Gastroesophageal sphincter (tissue), 4 donors: ENCODE measurements around the gene RAE1. TPM values are rescaled to one million over a fixed set of nuclear protein-coding genes. Genes with fewer than 3 reads are reported as not detected.

Experiments used
- ATAC-seq: fragments of 150-250 bp; one replicate; pipeline ENCODE4 v1.9.1; 2016; ENCODE audit warnings: mild to moderate bottlenecking, moderate library complexity
- H3K27ac ChIP-seq, 4 donors: fragments of 200-600 bp; sonication (generic) in 3 of 4; 1 replicate in 3 of 4; 2 replicates in 1 of 4; pipeline ENCODE4 v1.5.1; 2016 to 2019
- H3K27me3 ChIP-seq: fragments of 200-600 bp; sonication (generic); one replicate; pipeline ENCODE4 v1.5.1; 2019
- H3K36me3 ChIP-seq, 2 donors: fragments of 200-600 bp; sonication (generic); one replicate each; pipeline ENCODE4 v1.5.1; 2019; ENCODE audit warnings: control low read depth in 1 of 2
- H3K4me1 ChIP-seq, 3 donors: fragments of 200-600 bp; sonication (generic); 1 replicate in 2 of 3; 2 replicates in 1 of 3; pipeline ENCODE4 v1.5.1; 2016 to 2019; ENCODE audit warnings: control low read depth in 2 of 3
- H3K4me3 ChIP-seq, 2 donors: fragments of 200-600 bp; sonication (generic); one replicate each; pipeline ENCODE4 v1.5.1; 2019; ENCODE audit warnings: mild to moderate bottlenecking in 1 of 2, moderate library complexity in 1 of 2
- H3K9me3 ChIP-seq, 3 donors: fragments of 200-600 bp; sonication (generic); one replicate each; pipeline ENCODE4 v1.5.1; 2017 to 2019; ENCODE audit warnings: control low read depth in 2 of 3
- EP300 ChIP-seq: sonication (generic); formaldehyde crosslinking; IDR thresholded peaks from one replicate; pipeline ENCODE4 v1.6.1; 2017; ENCODE audit warnings: antibody characterized with exemption, mild to moderate bottlenecking
- POLR2A ChIP-seq, 2 donors: fragments of 450-650 bp; IDR thresholded peaks; one replicate each; pipeline ENCODE4 v1.6.1; 2017; ENCODE audit warnings: antibody characterized with exemption in 2 of 2, mild to moderate bottlenecking in 2 of 2, moderate library complexity in 1 of 2
- POLR2AphosphoS5 ChIP-seq: sonication (generic); formaldehyde crosslinking; IDR thresholded peaks from one replicate; pipeline ENCODE4 v1.6.1; 2017; ENCODE audit warnings: antibody characterized with exemption
- WGBS, 2 donors: methylation state at CpG; one replicate each; pipeline ENCODE4 v1.1.5; 2018; ENCODE audit warnings: low coverage in 1 of 2; 5-methylcytosine and 5-hydroxymethylcytosine counted together
- total RNA-seq, 4 donors: library from RNA; depleted of rRNA; stranded (reverse); fragments of >200 nt; gene quantifications; one replicate each; pipeline ENCODE4 v1.1.0, GENCODE V29; 2016
- TF ChIP-seq, protein P1 (sequence below), 4 experiments: fragments of 200-600 bp in 2 of 4; fragments of 450-650 bp in 2 of 4; sonication (generic) in 1 of 4; IDR thresholded peaks; one replicate each; pipeline ENCODE4 v1.5.1; 2017 to 2019; ENCODE audit warnings: antibody characterized with exemption in 4 of 4, mild to moderate bottlenecking in 2 of 4, moderate library complexity in 2 of 4

Gene RAE1
- total RNA-seq, 4 donors from 2014 or later: 16.5 to 30.4 (median 25.1) TPM

DNA sequence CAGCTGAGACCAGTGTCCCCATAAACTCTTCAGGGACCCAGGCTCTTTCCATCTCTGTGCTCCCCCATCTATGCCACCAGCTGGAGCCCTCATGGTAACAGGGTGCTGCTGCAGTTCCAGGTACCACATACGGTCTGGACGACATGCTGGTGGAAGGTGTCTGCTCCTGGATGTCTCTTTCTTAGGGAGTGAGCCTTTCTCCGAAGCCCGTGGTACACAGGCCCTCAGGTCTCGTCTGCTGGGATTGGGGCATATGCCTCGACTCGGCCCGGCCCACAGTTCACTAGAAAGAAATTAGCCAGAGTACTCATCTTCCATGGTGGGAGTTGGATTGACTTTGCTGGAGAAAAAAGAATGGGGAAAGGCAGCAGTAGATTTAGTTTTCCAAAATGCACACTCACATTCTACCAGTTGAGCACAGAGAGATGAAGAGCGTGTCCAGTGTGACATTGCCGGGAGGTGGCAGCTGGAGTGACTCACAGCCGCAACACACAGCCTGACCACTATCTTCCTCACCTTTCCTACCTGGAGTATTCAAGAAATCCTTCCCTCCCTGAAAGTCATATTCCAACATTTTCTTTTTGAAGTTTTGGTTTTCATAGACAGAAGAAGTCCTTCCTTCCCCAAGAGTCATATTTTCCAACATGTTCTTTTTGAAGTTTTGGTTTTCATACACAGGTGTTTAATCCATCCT lies 40.1 kb upstream of the RAE1 start:
- peaks cover 22% of the 10 kb centered on the region for H3K27me3 ChIP-seq
- no peaks in the 10 kb centered on the region for H3K9me3 ChIP-seq
- H3K36me3 ChIP-seq: no peaks in the 10 kb centered on the region
- no peak for ATAC-seq
- TF ChIP-seq EP300 (no peak), POLR2AphosphoS5 (no peak), POLR2A (IDR thresholded peaks at IDR 0.05) (no peak)
- TF ChIP-seq, protein P1, sequence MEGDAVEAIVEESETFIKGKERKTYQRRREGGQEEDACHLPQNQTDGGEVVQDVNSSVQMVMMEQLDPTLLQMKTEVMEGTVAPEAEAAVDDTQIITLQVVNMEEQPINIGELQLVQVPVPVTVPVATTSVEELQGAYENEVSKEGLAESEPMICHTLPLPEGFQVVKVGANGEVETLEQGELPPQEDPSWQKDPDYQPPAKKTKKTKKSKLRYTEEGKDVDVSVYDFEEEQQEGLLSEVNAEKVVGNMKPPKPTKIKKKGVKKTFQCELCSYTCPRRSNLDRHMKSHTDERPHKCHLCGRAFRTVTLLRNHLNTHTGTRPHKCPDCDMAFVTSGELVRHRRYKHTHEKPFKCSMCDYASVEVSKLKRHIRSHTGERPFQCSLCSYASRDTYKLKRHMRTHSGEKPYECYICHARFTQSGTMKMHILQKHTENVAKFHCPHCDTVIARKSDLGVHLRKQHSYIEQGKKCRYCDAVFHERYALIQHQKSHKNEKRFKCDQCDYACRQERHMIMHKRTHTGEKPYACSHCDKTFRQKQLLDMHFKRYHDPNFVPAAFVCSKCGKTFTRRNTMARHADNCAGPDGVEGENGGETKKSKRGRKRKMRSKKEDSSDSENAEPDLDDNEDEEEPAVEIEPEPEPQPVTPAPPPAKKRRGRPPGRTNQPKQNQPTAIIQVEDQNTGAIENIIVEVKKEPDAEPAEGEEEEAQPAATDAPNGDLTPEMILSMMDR (IDR thresholded peaks at IDR 0.05): no peak
- no peak overlapping the region for H3K27ac ChIP-seq
- 97% methylated on average over 3 to 6 of the region's 11 CpGs for WGBS, 2 donors
- no peak overlapping the region for H3K4me3 ChIP-seq
- no peaks in the 10 kb centered on the region for H3K4me1 ChIP-seq

DNA sequence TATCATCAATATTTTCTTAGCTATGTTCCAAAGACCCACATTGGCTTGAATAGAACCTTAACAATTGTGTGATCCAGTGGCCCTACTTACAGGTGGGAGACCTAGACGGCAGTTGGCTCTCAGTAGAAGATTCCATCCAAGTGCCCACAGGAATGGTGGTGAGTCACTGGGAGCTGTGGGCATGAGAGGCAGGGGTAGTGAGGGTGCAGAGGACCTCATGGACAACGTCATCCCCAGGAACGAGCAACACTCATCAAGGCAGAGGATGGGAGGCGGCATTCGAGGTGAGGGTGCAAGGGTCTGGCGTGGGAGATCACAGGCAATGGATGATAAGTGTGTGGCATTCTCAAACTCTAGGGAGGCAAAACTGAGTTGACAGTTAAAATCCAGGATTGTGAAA lies 38.9 kb upstream of the RAE1 start:
- WGBS, 2 donors: 71 to 90% methylated on average over 1 to 5 of the region's 6 CpGs

DNA sequence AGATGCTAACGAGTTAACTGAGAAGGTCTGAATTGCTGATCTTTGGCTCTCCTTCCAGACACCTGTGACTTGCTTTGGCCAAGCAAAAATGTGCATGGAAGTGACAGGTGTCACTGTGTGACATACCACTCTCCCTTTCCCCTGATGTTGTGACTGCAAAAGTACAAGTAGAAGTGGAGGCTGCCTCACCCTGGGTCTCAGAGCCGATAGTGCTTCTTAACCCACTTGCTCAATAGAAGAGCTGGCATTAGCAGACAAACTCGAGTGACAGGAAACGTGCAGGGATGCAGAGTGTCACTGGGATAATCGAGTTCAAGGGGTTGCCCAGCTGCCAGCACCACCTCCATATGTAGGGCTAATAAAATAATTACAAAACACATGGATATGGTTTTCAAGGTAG lies 37.8 kb upstream of the RAE1 start:
- TF ChIP-seq EP300 (no peak), POLR2A (IDR thresholded peaks at IDR 0.05) (no peak), POLR2AphosphoS5 (no peak)
- TF ChIP-seq, protein P1 (IDR thresholded peaks at IDR 0.05): no peak
- H3K27ac ChIP-seq: no peak overlapping the region
- no peak for ATAC-seq
- H3K27me3 ChIP-seq: peaks cover 18% of the 10 kb centered on the region
- H3K36me3 ChIP-seq: no peaks in the 10 kb centered on the region
- no peaks in the 10 kb centered on the region for H3K9me3 ChIP-seq
- WGBS, 2 donors: 67% methylated on average over 5 of the region's 5 CpGs; no CpG with 5 or more reads in 1 of the 2 donors
- H3K4me3 ChIP-seq: no peak overlapping the region
- no peaks in the 10 kb centered on the region for H3K4me1 ChIP-seq

More for the DNA sequence above, 38.9 kb upstream of the RAE1 start:
- Histone ChIP-seq H3K4me1 (no peaks in the 10 kb centered on the region), H3K36me3 (no peaks in the 10 kb centered on the region), H3K4me3 (no peak overlapping the region), H3K27ac (no peak overlapping the region), H3K27me3 (peaks cover 22% of the 10 kb centered on the region), H3K9me3 (no peaks in the 10 kb centered on the region)
- TF ChIP-seq, protein P1 (IDR thresholded peaks at IDR 0.05): no peak
- no peak for TF ChIP-seq POLR2AphosphoS5
- no peak for TF ChIP-seq EP300
- no peak for TF ChIP-seq POLR2A (IDR thresholded peaks at IDR 0.05)
- no peak for ATAC-seq

DNA sequence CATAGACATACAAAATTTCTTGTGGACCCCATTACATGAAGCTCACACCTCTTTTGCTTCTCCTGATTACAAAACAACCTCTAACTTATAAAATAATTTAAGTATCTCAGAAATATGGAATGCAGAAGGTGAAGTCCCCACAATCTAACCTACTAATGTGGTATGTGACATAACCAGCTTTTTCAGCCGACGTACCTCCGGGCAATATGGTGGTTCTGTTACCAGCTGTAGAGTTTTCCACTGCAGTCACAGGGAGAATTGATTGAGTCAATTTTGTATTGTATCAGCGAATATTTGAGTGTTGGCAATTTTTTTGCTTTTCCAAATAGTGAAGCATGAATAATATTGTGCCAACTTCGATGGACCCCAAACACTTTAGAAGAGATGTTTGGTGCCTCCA lies 37.1 kb upstream of the RAE1 start:
- H3K27me3 ChIP-seq: peaks cover 17% of the 10 kb centered on the region
- no peaks in the 10 kb centered on the region for H3K9me3 ChIP-seq
- 84 to 92% methylated on average over 5 of the region's 5 CpGs for WGBS, 2 donors
- no peaks in the 10 kb centered on the region for H3K4me1 ChIP-seq
- no peak overlapping the region for H3K27ac ChIP-seq
- no peak overlapping the region for H3K4me3 ChIP-seq
- H3K36me3 ChIP-seq: no peaks in the 10 kb centered on the region
- TF ChIP-seq POLR2A (IDR thresholded peaks at IDR 0.05): no peak
- TF ChIP-seq, protein P1 (IDR thresholded peaks at IDR 0.05): no peak
- no peak for TF ChIP-seq EP300
- no peak for TF ChIP-seq POLR2AphosphoS5
- ATAC-seq: no peak
